MM.1S (cell line): ENCODE results near the gene SYT1.
A peak's percentile ranks its signal among the peaks of the same experiment; 100 is the strongest.

Experiments used
- DNase-seq: peaks from one replicate; pipeline ENCODE4 v3.0.0-alpha.2; 2015
- H2AFZ ChIP-seq: fragments of 300-600 bp; sonication (generic); 2 replicates; pipeline ENCODE4 v1.6.0; 2016; ENCODE audit warnings: antibody characterized with exemption, low read length
- H3F3A ChIP-seq: fragments of 300-600 bp; sonication (generic); 2 replicates; pipeline ENCODE4 v1.6.1; 2016; ENCODE audit warnings: mild to moderate bottlenecking, antibody characterized with exemption, low read length, moderate library complexity, mixed read lengths; ENCODE audit not compliant: insufficient read depth
- H3K27ac ChIP-seq: fragments of 300-600 bp; sonication (generic); 2 replicates; pipeline ENCODE4 v1.5.1; 2016; ENCODE audit warnings: mild to moderate bottlenecking, low read length
- H3K27me3 ChIP-seq: fragments of 300-600 bp; sonication (generic); replicated peaks from 2 replicates; pipeline ENCODE4 v1.6.0; 2016; ENCODE audit warnings: low read length; ENCODE audit not compliant: insufficient read depth
- H3K36me3 ChIP-seq: fragments of 300-600 bp; sonication (generic); replicated peaks from 2 replicates; pipeline ENCODE4 v1.6.1; 2016; ENCODE audit warnings: mild to moderate bottlenecking, low read length, mixed read lengths; ENCODE audit not compliant: insufficient read depth
- H3K4me1 ChIP-seq: fragments of 300-600 bp; sonication (generic); 2 replicates; pipeline ENCODE4 v1.6.1; 2016; ENCODE audit warnings: low read length, mixed read lengths
- H3K4me2 ChIP-seq: fragments of 300-600 bp; sonication (generic); 2 replicates; pipeline ENCODE4 v1.6.0; 2016; ENCODE audit warnings: low read depth, low read length
- H3K4me3 ChIP-seq: fragments of 300-600 bp; sonication (generic); 2 replicates; pipeline ENCODE4 v1.5.1; 2016; ENCODE audit warnings: low read length, mixed read lengths
- H3K79me2 ChIP-seq: fragments of 300-600 bp; sonication (generic); 2 replicates; pipeline ENCODE4 v1.6.1; 2016; ENCODE audit warnings: mixed run types, low read length, mixed read lengths
- H3K9ac ChIP-seq: fragments of 300-600 bp; sonication (generic); 2 replicates; pipeline ENCODE4 v1.6.1; 2016; ENCODE audit warnings: low read length, mixed read lengths
- H3K9me2 ChIP-seq: fragments of 300-600 bp; sonication (generic); replicated peaks from 2 replicates; pipeline ENCODE4 v1.6.1; 2016; ENCODE audit warnings: mild to moderate bottlenecking, low read length, mixed read lengths; ENCODE audit not compliant: insufficient read depth
- H3K9me3 ChIP-seq: fragments of 300-600 bp; sonication (generic); replicated peaks from 2 replicates; pipeline ENCODE4 v1.6.1; 2016; ENCODE audit warnings: mild to moderate bottlenecking, low read length, mixed read lengths; ENCODE audit not compliant: insufficient read depth
- H4K20me1 ChIP-seq: fragments of 300-600 bp; sonication (generic); 2 replicates; pipeline ENCODE4 v1.6.1; 2016; ENCODE audit warnings: mild to moderate bottlenecking, low read length, moderate library complexity, mixed read lengths; ENCODE audit not compliant: insufficient read depth
- EZH2 ChIP-seq: fragments of 300-600 bp; sonication (generic); optimal IDR thresholded peaks from 2 replicates; pipeline ENCODE3; 2017; ENCODE audit warnings: low read depth, mild to moderate bottlenecking, antibody characterized with exemption, low read length, mixed read lengths
- EZH2phosphoT487 ChIP-seq: fragments of 300-600 bp; sonication (generic); IDR thresholded peaks from 2 replicates; pipeline ENCODE4 v1.6.1; 2018; ENCODE audit warnings: antibody characterized with exemption, low read length
- TF ChIP-seq, protein P1 (sequence below): fragments of 300-600 bp; sonication (generic); IDR thresholded peaks from 2 replicates; pipeline ENCODE4 v1.5.1; 2016; ENCODE audit warnings: antibody characterized with exemption, low read length, mixed read lengths

The SYT1 gene

GRCh38 chr12:79233341-79233781 is 368.8 kb downstream of the SYT1 start:
- Histone ChIP-seq H3K9ac (no peak overlapping the region), H3K36me3 (no peaks in the 10 kb centered on the region), H3K9me2 (no peaks in the 10 kb centered on the region), H3K4me1 (peaks cover 16% of the 10 kb centered on the region), H3K27ac (peak overlapping the region; percentile 51; the same call in 1 of the 2 replicates), H3K4me3 (peak overlapping the region; percentile 10; the same call in 1 of the 2 replicates), H3K9me3 (no peaks in the 10 kb centered on the region), H3K27me3 (no peaks in the 10 kb centered on the region), H2AFZ (peak overlapping the region; percentile 44), H3F3A (peaks cover 10% of the 10 kb centered on the region), H3K79me2 (no peaks in the 10 kb centered on the region), H4K20me1 (no peaks in the 10 kb centered on the region), H3K4me2 (peak overlapping the region; percentile 52)
- TF ChIP-seq EZH2 (no peak), EZH2phosphoT487 (no peak)
- TF ChIP-seq, protein P1, sequence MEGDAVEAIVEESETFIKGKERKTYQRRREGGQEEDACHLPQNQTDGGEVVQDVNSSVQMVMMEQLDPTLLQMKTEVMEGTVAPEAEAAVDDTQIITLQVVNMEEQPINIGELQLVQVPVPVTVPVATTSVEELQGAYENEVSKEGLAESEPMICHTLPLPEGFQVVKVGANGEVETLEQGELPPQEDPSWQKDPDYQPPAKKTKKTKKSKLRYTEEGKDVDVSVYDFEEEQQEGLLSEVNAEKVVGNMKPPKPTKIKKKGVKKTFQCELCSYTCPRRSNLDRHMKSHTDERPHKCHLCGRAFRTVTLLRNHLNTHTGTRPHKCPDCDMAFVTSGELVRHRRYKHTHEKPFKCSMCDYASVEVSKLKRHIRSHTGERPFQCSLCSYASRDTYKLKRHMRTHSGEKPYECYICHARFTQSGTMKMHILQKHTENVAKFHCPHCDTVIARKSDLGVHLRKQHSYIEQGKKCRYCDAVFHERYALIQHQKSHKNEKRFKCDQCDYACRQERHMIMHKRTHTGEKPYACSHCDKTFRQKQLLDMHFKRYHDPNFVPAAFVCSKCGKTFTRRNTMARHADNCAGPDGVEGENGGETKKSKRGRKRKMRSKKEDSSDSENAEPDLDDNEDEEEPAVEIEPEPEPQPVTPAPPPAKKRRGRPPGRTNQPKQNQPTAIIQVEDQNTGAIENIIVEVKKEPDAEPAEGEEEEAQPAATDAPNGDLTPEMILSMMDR = no peak
- DNase-seq = peak; percentile 66

DNA sequence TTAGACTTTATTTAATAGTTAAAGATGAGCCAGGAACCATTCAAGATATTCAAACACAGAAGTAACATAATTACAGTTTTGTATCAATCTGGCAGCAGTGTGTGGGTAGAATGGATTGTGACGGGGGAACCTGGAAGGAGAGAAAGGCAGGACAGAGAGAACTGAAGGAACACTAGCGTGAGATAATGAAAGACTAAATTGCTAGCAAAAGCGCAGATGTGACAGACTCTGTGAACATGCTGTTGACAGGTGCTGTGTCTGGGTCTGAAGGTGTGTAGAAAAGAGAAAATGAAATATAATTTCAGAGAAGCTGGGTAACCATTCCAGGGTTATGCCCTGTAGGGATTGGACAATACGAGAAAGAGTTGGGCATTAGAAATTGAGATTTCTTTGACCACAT is 372.3 kb downstream of the SYT1 start:
- H3K4me1 ChIP-seq = peaks cover 16% of the 10 kb centered on the region
- no peak overlapping the region for H3K4me3 ChIP-seq
- H3K27me3 ChIP-seq = no peaks in the 10 kb centered on the region
- H3K9me3 ChIP-seq = no peaks in the 10 kb centered on the region
- no peak overlapping the region for H3K9ac ChIP-seq
- no peaks in the 10 kb centered on the region for H3K9me2 ChIP-seq
- H3K4me2 ChIP-seq = no peak overlapping the region
- no peak for DNase-seq
- H2AFZ ChIP-seq = no peak overlapping the region
- no peaks in the 10 kb centered on the region for H4K20me1 ChIP-seq
- H3F3A ChIP-seq = peaks cover 10% of the 10 kb centered on the region
- no peaks in the 10 kb centered on the region for H3K79me2 ChIP-seq
- H3K36me3 ChIP-seq = no peaks in the 10 kb centered on the region
- no peak for TF ChIP-seq EZH2phosphoT487
- TF ChIP-seq, protein P1 = no peak
- TF ChIP-seq EZH2 = no peak
- no peak overlapping the region for H3K27ac ChIP-seq

GRCh38 chr12:79238246-79238645 is 373.7 kb downstream of the SYT1 start:
- DNase-seq = no peak
- Histone ChIP-seq H3K79me2 (no peaks in the 10 kb centered on the region), H3K27ac (no peak overlapping the region), H3K9ac (no peak overlapping the region), H3K4me3 (no peak overlapping the region), H3K9me2 (no peaks in the 10 kb centered on the region), H3K9me3 (no peaks in the 10 kb centered on the region), H2AFZ (no peak overlapping the region), H3K27me3 (no peaks in the 10 kb centered on the region), H4K20me1 (no peaks in the 10 kb centered on the region), H3K36me3 (no peaks in the 10 kb centered on the region), H3K4me1 (peaks cover 8% of the 10 kb centered on the region), H3K4me2 (no peak overlapping the region), H3F3A (0 out of 2 replicates have a peak, but pooled peaks cover 6% of the 10 kb centered on the region)
- TF ChIP-seq, protein P1 = no peak
- no peak for TF ChIP-seq EZH2phosphoT487
- TF ChIP-seq EZH2 = no peak
